Muscle layer of colon (tissue), 2 donors: Measurements from ENCODE around the gene LCA5.

Experiments used
- H3K27ac ChIP-seq: one replicate; pipeline ENCODE4 v1.7.0; 2013; ENCODE audit warnings: low read depth, mild to moderate bottlenecking, low read length, moderate library complexity
- H3K27me3 ChIP-seq, 2 donors: one replicate each; pipeline ENCODE4 v1.7.0; 2013; ENCODE audit warnings: low read length in 2 of 2, mild to moderate bottlenecking in 2 of 2; ENCODE audit not compliant: insufficient read depth in 2 of 2, control insufficient read depth in 1 of 2
- H3K36me3 ChIP-seq: one replicate; pipeline ENCODE4 v1.7.0; 2013; ENCODE audit warnings: mild to moderate bottlenecking, low read length; ENCODE audit not compliant: insufficient read depth
- H3K4me1 ChIP-seq: one replicate; pipeline ENCODE4 v1.7.0; 2013; ENCODE audit warnings: mild to moderate bottlenecking, low read length; ENCODE audit not compliant: insufficient read depth
- H3K4me3 ChIP-seq, 2 donors: one replicate each; pipeline ENCODE4 v1.7.0; 2013; ENCODE audit warnings: low read length in 2 of 2, low read depth in 1 of 2, mild to moderate bottlenecking in 1 of 2, moderate library complexity in 1 of 2
- H3K9ac ChIP-seq: one replicate; pipeline ENCODE4 v1.7.0; 2013; ENCODE audit warnings: low read length
- H3K9me3 ChIP-seq: one replicate; pipeline ENCODE4 v1.7.0; 2013; ENCODE audit warnings: mild to moderate bottlenecking, low read length
- donor health status: abdominal sarcoma.
- donor health status: Adenocarcinoma of cecum.

Gene LCA5

GRCh38 chr6:79504372-79504771 lies 32.9 kb downstream of the LCA5 start:
- H3K9me3 ChIP-seq: no peaks in the 10 kb centered on the region
- H3K27ac ChIP-seq: no peak overlapping the region
- no peak overlapping the region for H3K4me3 ChIP-seq
- H3K4me1 ChIP-seq: no peaks in the 10 kb centered on the region
- H3K27me3 ChIP-seq: no peaks in the 10 kb centered on the region
- peaks cover 5% of the 10 kb centered on the region for H3K36me3 ChIP-seq
- no peak overlapping the region for H3K9ac ChIP-seq

- Histone ChIP-seq H3K36me3 (no peaks in the 10 kb centered on the region), H3K9me3 (no peaks in the 10 kb centered on the region), H3K4me3 (no peak overlapping the region), H3K9ac (no peak overlapping the region), H3K27me3 (no peaks in the 10 kb centered on the region), H3K27ac (no peak overlapping the region), H3K4me1 (no peaks in the 10 kb centered on the region)
Observed at GRCh38 chr6:79498842-79499241, 38.4 kb downstream of the LCA5 start.

DNA sequence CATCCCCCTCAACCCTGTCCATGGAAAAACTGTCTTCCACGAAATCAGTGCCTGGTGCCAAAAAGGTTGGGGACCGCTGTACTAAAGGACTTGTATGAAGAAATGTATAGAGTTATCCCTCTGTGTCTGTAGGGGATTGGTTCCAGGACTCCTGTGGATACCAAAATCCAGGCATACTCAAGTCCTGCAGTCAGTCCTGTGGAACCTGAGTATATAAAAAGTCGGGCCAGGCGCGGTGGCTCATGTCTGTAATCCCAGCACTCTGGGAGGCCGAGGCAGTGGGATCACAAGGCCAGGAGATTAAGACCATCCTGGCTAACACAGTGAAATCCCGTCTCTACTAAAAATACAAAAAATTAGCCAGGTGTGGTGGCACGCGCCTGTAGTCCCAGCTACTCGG lies 42.0 kb downstream of the LCA5 start:
- H3K4me3 ChIP-seq: no peak overlapping the region
- no peak overlapping the region for H3K9ac ChIP-seq
- H3K4me1 ChIP-seq: no peaks in the 10 kb centered on the region
- no peaks in the 10 kb centered on the region for H3K9me3 ChIP-seq
- no peak overlapping the region for H3K27ac ChIP-seq
- H3K27me3 ChIP-seq: no peaks in the 10 kb centered on the region
- H3K36me3 ChIP-seq: no peaks in the 10 kb centered on the region

DNA sequence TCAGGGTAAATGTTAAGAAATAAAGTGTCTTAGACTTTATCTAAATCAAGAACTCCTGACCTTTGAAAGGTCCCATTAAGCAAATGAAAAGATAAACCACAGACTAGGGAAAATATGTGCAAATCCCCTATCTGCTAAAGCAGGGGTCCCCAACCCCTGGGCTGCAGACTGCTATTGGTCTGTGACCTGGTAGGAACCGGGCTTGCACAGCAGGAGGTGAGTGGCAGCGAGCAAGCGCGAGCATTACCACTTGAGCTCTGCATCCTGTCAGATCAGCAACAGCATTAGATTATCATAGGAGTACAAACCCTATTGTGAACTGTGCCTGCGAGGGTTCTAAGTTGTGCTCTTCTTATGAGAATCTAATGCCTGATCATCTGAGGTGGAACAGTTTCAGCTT lies 42.4 kb downstream of the LCA5 start:
- Histone ChIP-seq H3K9me3 (no peaks in the 10 kb centered on the region), H3K27ac (no peak overlapping the region), H3K36me3 (no peaks in the 10 kb centered on the region), H3K27me3 (no peaks in the 10 kb centered on the region), H3K9ac (no peak overlapping the region), H3K4me1 (no peaks in the 10 kb centered on the region), H3K4me3 (no peak overlapping the region)

DNA sequence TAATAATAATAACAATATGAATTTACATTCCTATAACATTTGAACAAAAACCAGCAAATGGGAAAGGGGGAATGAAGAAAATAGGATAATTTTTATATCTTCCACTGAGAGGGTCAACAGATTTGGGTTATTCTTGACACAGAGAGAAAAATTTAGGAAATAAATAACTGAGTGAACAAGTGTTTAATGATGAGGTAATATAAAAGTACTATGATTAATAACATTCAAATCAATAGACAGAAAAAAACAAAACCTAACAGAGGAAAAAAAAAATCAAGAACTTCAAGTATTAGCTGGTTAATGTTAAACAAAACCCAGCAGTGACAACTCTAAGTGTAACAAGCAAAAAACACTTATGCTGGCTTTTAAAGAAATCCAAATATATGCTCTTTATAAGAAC lies 66.5 kb downstream of the LCA5 start:
- Histone ChIP-seq H3K36me3 (no peaks in the 10 kb centered on the region), H3K27me3 (no peaks in the 10 kb centered on the region), H3K4me1 (no peaks in the 10 kb centered on the region), H3K9me3 (no peaks in the 10 kb centered on the region), H3K27ac (no peak overlapping the region), H3K4me3 (no peak overlapping the region), H3K9ac (no peak overlapping the region)

GRCh38 chr6:79469376-79470246 lies 67.6 kb downstream of the LCA5 start:
- no peaks in the 10 kb centered on the region for H3K36me3 ChIP-seq
- no peaks in the 10 kb centered on the region for H3K27me3 ChIP-seq
- no peak overlapping the region for H3K27ac ChIP-seq
- H3K4me1 ChIP-seq: no peaks in the 10 kb centered on the region
- no peak overlapping the region for H3K9ac ChIP-seq
- H3K4me3 ChIP-seq: no peak overlapping the region
- no peaks in the 10 kb centered on the region for H3K9me3 ChIP-seq

GRCh38 chr6:79468587-79468986 lies 68.6 kb downstream of the LCA5 start:
- H3K4me1 ChIP-seq: no peaks in the 10 kb centered on the region
- no peak overlapping the region for H3K4me3 ChIP-seq
- no peak overlapping the region for H3K27ac ChIP-seq
- H3K9ac ChIP-seq: no peak overlapping the region
- H3K27me3 ChIP-seq: no peaks in the 10 kb centered on the region
- H3K36me3 ChIP-seq: no peaks in the 10 kb centered on the region
- no peaks in the 10 kb centered on the region for H3K9me3 ChIP-seq

GRCh38 chr6:79468116-79468515 lies 69.1 kb downstream of the LCA5 start:
- Histone ChIP-seq H3K4me3 (no peak overlapping the region), H3K9me3 (no peaks in the 10 kb centered on the region), H3K27ac (no peak overlapping the region), H3K36me3 (no peaks in the 10 kb centered on the region), H3K27me3 (no peaks in the 10 kb centered on the region), H3K9ac (no peak overlapping the region), H3K4me1 (no peaks in the 10 kb centered on the region)

GRCh38 chr6:79467716-79468115 lies 69.5 kb downstream of the LCA5 start:
- Histone ChIP-seq H3K9ac (no peak overlapping the region), H3K36me3 (no peaks in the 10 kb centered on the region), H3K4me3 (no peak overlapping the region), H3K4me1 (no peaks in the 10 kb centered on the region), H3K9me3 (no peaks in the 10 kb centered on the region), H3K27me3 (no peaks in the 10 kb centered on the region), H3K27ac (no peak overlapping the region)

- H3K36me3 ChIP-seq: no peaks in the 10 kb centered on the region
- no peaks in the 10 kb centered on the region for H3K9me3 ChIP-seq
- H3K27me3 ChIP-seq: no peaks in the 10 kb centered on the region
- no peak overlapping the region for H3K4me3 ChIP-seq
- no peak overlapping the region for H3K27ac ChIP-seq
- no peaks in the 10 kb centered on the region for H3K4me1 ChIP-seq
- no peak overlapping the region for H3K9ac ChIP-seq
Observed at GRCh38 chr6:79466207-79466834, 70.9 kb downstream of the LCA5 start.

DNA sequence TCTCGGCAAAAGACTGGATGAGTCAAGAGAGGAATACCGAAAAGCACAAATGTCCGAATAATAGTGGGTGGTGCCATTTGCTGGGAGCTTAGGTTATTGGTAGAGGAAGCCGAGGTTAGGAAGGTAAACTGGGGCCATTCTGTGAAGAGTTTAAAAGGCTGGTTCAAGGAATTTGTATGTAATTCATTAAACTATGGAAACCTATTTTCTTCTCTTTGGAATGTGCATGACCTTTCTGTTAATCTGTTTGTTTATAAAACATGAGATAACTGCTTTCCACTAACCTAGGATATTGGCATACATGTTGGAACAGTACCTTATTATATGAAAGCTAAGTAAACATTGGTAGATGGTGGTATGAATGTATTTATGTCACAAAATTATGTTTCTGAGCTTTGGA lies 71.8 kb downstream of the LCA5 start:
- H3K36me3 ChIP-seq: no peaks in the 10 kb centered on the region
- no peaks in the 10 kb centered on the region for H3K9me3 ChIP-seq
- H3K27ac ChIP-seq: no peak overlapping the region
- no peak overlapping the region for H3K4me3 ChIP-seq
- no peaks in the 10 kb centered on the region for H3K4me1 ChIP-seq
- H3K27me3 ChIP-seq: no peaks in the 10 kb centered on the region
- H3K9ac ChIP-seq: no peak overlapping the region

- H3K4me3 ChIP-seq: no peak overlapping the region
- no peak overlapping the region for H3K27ac ChIP-seq
- H3K4me1 ChIP-seq: no peaks in the 10 kb centered on the region
- no peaks in the 10 kb centered on the region for H3K36me3 ChIP-seq
- H3K9me3 ChIP-seq: no peaks in the 10 kb centered on the region
- H3K27me3 ChIP-seq: no peaks in the 10 kb centered on the region
- no peak overlapping the region for H3K9ac ChIP-seq
Observed at GRCh38 chr6:79463621-79464050, 73.6 kb downstream of the LCA5 start.
